Body of pancreas (tissue), 4 donors: ENCODE data around the gene PLCB1. TPM values are rescaled to one million over a fixed set of nuclear protein-coding genes. Genes with fewer than 3 reads are reported as not detected.

Experiments
- ATAC-seq: fragments of 150-250 bp; one replicate; pipeline ENCODE4 v1.9.1; 2016
- DNase-seq, 4 donors: peaks; one replicate each; pipeline ENCODE4 v3.0.0-alpha.2; 2019
- H3K27ac ChIP-seq, 4 donors: fragments of 200-600 bp; sonication (generic); 1 replicate in 3 of 4; 2 replicates in 1 of 4; pipeline versions ENCODE4 v1.5.1 to v1.6.1; 2016 to 2019; ENCODE audit warnings: mild to moderate bottlenecking in 1 of 4, mixed read lengths in 1 of 4, moderate library complexity in 1 of 4
- H3K27me3 ChIP-seq, 2 donors: fragments of 200-600 bp; sonication (generic); one replicate each; pipeline ENCODE4 v1.6.0; 2016; ENCODE audit warnings: mild to moderate bottlenecking in 1 of 2
- H3K36me3 ChIP-seq, 2 donors: fragments of 200-600 bp; sonication (generic); replicated peaks in 1 of 2; 2 replicates each; pipeline ENCODE4 v1.5.1; 2016; ENCODE audit warnings: low read depth in 2 of 2; ENCODE audit not compliant: insufficient read depth in 1 of 2
- H3K4me1 ChIP-seq: fragments of 200-600 bp; sonication (generic); one replicate; pipeline ENCODE4 v1.6.0; 2016
- H3K4me3 ChIP-seq, 2 donors: fragments of 200-600 bp; sonication (generic); 1 replicate in 1 of 2; 2 replicates in 1 of 2; pipeline ENCODE4 v1.5.1; 2016 to 2019
- H3K9me3 ChIP-seq, 3 donors: fragments of 200-600 bp; sonication (generic); 1 replicate in 2 of 3; 2 replicates in 1 of 3; pipeline ENCODE4 v1.5.1; 2016
- CTCF ChIP-seq, 7 experiments: fragments of 450-650 bp in 4 of 7; fragments of 200-600 bp in 3 of 7; sonication (generic) in 3 of 7; IDR thresholded peaks; one replicate each; pipeline ENCODE4 v1.5.1; 2016 to 2019; ENCODE audit warnings: antibody characterized with exemption in 7 of 7
- POLR2A ChIP-seq, 3 donors: fragments of 450-650 bp; IDR thresholded peaks; one replicate each; pipeline ENCODE4 v1.6.1; 2016; ENCODE audit warnings: antibody characterized with exemption in 3 of 3, mild to moderate bottlenecking in 2 of 3
- WGBS, 2 donors: methylation state at CpG; one replicate each; pipeline ENCODE4 v1.1.5; 2017; 5-methylcytosine and 5-hydroxymethylcytosine counted together
- intact Hi-C: fragments of 100-400 bp; cut with DNase I; formaldehyde crosslinking; loops from one replicate; pipeline ENCODE4 v1.15.1; 2023
- total RNA-seq, 2 donors: library from RNA; depleted of rRNA; stranded (reverse); fragments of >200 nt; gene quantifications; one replicate each; pipeline ENCODE4 v1.1.0, GENCODE V29; 2016

Gene PLCB1
- total RNA-seq, 2 donors from 2014 or later, result 32.9 to 46.1 TPM

- H3K4me1 ChIP-seq, result no peaks in the 10 kb centered on the region
- DNase-seq, result no peak
- no peaks in the 10 kb centered on the region for H3K36me3 ChIP-seq
- no peak overlapping the region for H3K27ac ChIP-seq
- no peak overlapping the region for H3K4me3 ChIP-seq
- intact Hi-C loops, result no loop called here
- ATAC-seq, result no peak
- H3K9me3 ChIP-seq, result no peaks in the 10 kb centered on the region
- no peak for TF ChIP-seq POLR2A (IDR thresholded peaks at IDR 0.05)
- TF ChIP-seq CTCF (IDR thresholded peaks at IDR 0.05), result no peak
- no peaks in the 10 kb centered on the region for H3K27me3 ChIP-seq
These were observed 484.7 kb downstream of the PLCB1 start for GRCh38 chr20:8616792-8617191.

- intact Hi-C loops, result no loop called here
- no peak overlapping the region for H3K4me3 ChIP-seq
- no peak overlapping the region for H3K27ac ChIP-seq
- H3K27me3 ChIP-seq, result no peaks in the 10 kb centered on the region
- H3K36me3 ChIP-seq, result no peaks in the 10 kb centered on the region
- DNase-seq, result no peak
- no peak for TF ChIP-seq CTCF (IDR thresholded peaks at IDR 0.05)
- no peak for TF ChIP-seq POLR2A (IDR thresholded peaks at IDR 0.05)
- no peaks in the 10 kb centered on the region for H3K4me1 ChIP-seq
- WGBS, 2 donors, result 57 to 66% methylated on average over 3 of the region's 3 CpGs
- ATAC-seq, result no peak
- no peaks in the 10 kb centered on the region for H3K9me3 ChIP-seq
These were observed 488.9 kb downstream of the PLCB1 start for GRCh38 chr20:8621001-8621400.

- H3K36me3 ChIP-seq, result no peaks in the 10 kb centered on the region
- H3K27me3 ChIP-seq, result no peaks in the 10 kb centered on the region
- no peaks in the 10 kb centered on the region for H3K4me1 ChIP-seq
- H3K27ac ChIP-seq, result no peak overlapping the region
- 79 to 85% methylated on average over 3 of the region's 3 CpGs for WGBS, 2 donors
- H3K4me3 ChIP-seq, result no peak overlapping the region
- no peaks in the 10 kb centered on the region for H3K9me3 ChIP-seq
- TF ChIP-seq CTCF (IDR thresholded peaks at IDR 0.05) (no peak), POLR2A (IDR thresholded peaks at IDR 0.05) (no peak)
- intact Hi-C loops, result no loop called here
- ATAC-seq (no peak), DNase-seq (no peak)
These were observed 492.0 kb downstream of the PLCB1 start for GRCh38 chr20:8624046-8624445.

GRCh38 chr20:8624616-8625015 lies 492.6 kb downstream of the PLCB1 start:
- DNase-seq, result no peak
- TF ChIP-seq POLR2A (IDR thresholded peaks at IDR 0.05) (no peak), CTCF (IDR thresholded peaks at IDR 0.05) (no peak)
- no peak for ATAC-seq
- Histone ChIP-seq H3K9me3 (no peaks in the 10 kb centered on the region), H3K27ac (no peak overlapping the region), H3K36me3 (no peaks in the 10 kb centered on the region), H3K4me3 (no peak overlapping the region), H3K27me3 (no peaks in the 10 kb centered on the region), H3K4me1 (no peaks in the 10 kb centered on the region)
- intact Hi-C loops, result no loop called here

GRCh38 chr20:8627340-8628004 lies 495.4 kb downstream of the PLCB1 start:
- no peak for ATAC-seq
- Histone ChIP-seq H3K4me1 (no peaks in the 10 kb centered on the region), H3K4me3 (no peak overlapping the region), H3K27me3 (no peaks in the 10 kb centered on the region), H3K9me3 (no peaks in the 10 kb centered on the region), H3K27ac (peak overlapping the region in 1 of 4 donors; percentile 35), H3K36me3 (no peaks in the 10 kb centered on the region)
- intact Hi-C loops, result no loop called here
- DNase-seq, result no peak
- TF ChIP-seq CTCF (IDR thresholded peaks at IDR 0.05), result no peak
- TF ChIP-seq POLR2A (IDR thresholded peaks at IDR 0.05), result no peak
- 82 to 89% methylated on average over 5 of the region's 5 CpGs for WGBS, 2 donors
